Breast epithelium (tissue), 3 donors: ENCODE measurements around the gene SLX4.

Source experiments
- POLR2A ChIP-seq: fragments of 450-650 bp; IDR thresholded peaks from one replicate; pipeline ENCODE4 v1.6.1; 2016; ENCODE audit warnings: antibody characterized with exemption, mild to moderate bottlenecking, moderate library complexity
- POLR2AphosphoS5 ChIP-seq, 3 donors: sonication (generic); formaldehyde crosslinking; IDR thresholded peaks; one replicate each; pipeline ENCODE4 v1.6.1; 2017; ENCODE audit warnings: antibody characterized with exemption in 3 of 3
- TF ChIP-seq, protein P1 (sequence below), 3 donors: fragments of 450-650 bp; IDR thresholded peaks; one replicate each; pipeline ENCODE4 v1.5.1; 2016 to 2017; ENCODE audit warnings: antibody characterized with exemption in 3 of 3, mild to moderate bottlenecking in 3 of 3, moderate library complexity in 3 of 3

DNA sequence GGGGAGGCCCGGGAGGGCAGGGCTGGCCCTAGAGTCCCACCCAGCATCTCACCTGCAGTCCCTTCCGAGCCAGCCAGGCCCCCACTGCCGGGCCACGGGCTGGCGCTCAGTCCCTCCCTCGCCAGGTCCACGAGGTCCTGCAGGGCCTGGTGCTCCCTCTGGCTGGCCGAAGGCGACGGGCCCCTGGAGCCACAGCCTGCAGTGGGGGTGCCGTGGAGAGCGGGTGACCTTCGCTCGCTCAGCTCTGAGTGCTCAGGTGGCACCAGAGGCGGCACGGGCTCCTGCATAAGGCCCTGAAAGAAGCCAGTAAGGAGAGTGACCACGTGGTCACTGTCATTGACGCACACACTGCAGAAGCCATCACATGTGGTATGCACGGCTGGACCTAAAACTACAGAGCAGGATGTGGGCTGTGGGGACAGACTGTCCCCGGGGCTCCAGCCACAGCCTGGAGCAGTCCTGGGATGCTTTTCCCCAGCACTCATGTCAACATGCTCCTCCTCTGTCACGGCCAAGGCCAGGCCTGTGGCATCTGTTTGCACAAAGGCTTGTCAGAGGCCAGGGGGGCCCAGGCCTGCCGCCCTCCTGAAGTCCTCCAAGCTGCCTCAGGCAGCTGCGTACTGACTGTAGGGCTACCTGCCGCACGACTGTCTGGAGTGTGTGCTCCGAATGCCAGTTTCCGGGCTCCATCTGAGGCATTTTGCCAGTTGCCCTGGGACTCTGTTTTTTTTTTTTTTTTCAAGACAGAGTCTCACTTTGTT lies 15.1 kb downstream of the SLX4 start:
- TF ChIP-seq POLR2A (no peak), POLR2AphosphoS5 (IDR thresholded peaks at IDR 0.05) (no peak)
- TF ChIP-seq, protein P1, sequence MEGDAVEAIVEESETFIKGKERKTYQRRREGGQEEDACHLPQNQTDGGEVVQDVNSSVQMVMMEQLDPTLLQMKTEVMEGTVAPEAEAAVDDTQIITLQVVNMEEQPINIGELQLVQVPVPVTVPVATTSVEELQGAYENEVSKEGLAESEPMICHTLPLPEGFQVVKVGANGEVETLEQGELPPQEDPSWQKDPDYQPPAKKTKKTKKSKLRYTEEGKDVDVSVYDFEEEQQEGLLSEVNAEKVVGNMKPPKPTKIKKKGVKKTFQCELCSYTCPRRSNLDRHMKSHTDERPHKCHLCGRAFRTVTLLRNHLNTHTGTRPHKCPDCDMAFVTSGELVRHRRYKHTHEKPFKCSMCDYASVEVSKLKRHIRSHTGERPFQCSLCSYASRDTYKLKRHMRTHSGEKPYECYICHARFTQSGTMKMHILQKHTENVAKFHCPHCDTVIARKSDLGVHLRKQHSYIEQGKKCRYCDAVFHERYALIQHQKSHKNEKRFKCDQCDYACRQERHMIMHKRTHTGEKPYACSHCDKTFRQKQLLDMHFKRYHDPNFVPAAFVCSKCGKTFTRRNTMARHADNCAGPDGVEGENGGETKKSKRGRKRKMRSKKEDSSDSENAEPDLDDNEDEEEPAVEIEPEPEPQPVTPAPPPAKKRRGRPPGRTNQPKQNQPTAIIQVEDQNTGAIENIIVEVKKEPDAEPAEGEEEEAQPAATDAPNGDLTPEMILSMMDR (IDR thresholded peaks at IDR 0.05) = no peak
